Colonic mucosa (tissue), 4 donors: ENCODE results near the gene NPHS1. TPM values are rescaled to one million over a fixed set of nuclear protein-coding genes. Genes with fewer than 3 reads are reported as not detected.

Experiments
- DNase-seq: peaks from one replicate; pipeline ENCODE4 v3.0.0-alpha.2; 2020
- H3K27ac ChIP-seq: fragments of 200-600 bp; one replicate; pipeline ENCODE4 v1.8.0; 2021
- H3K27me3 ChIP-seq: fragments of 200-600 bp; one replicate; pipeline ENCODE4 v1.8.0; 2021
- H3K36me3 ChIP-seq: fragments of 200-600 bp; one replicate; pipeline ENCODE4 v1.8.0; 2021
- H3K4me1 ChIP-seq: fragments of 200-600 bp; one replicate; pipeline ENCODE4 v1.8.0; 2021; ENCODE audit warnings: mild to moderate bottlenecking
- H3K4me3 ChIP-seq: fragments of 200-600 bp; one replicate; pipeline ENCODE4 v1.8.0; 2021
- H3K9ac ChIP-seq, 2 donors: one replicate each; pipeline ENCODE4 v1.7.0; 2013; ENCODE audit warnings: control low read depth in 2 of 2, low read depth in 2 of 2, low read length in 2 of 2
- H3K9me3 ChIP-seq: fragments of 200-600 bp; one replicate; pipeline ENCODE4 v1.8.0; 2021
- intact Hi-C: fragments of 100-400 bp; cut with DNase I; formaldehyde crosslinking; loops from one replicate; pipeline ENCODE4 v1.14.1; 2022
- total RNA-seq, 2 donors: library from RNA; stranded (reverse); fragmentation: NEBNext Ultra II Directional in 1 of 2; extraction: Animal tissue kit (Norgen Biotek cat#: 25700) in 1 of 2; gene quantifications; one replicate each; pipeline ENCODE4 v1.2.1, GENCODE V29; 2021
- TF ChIP-seq, protein P1 (sequence below): fragments of 200-600 bp; IDR thresholded peaks from one replicate; pipeline ENCODE4 v1.8.0; 2022; ENCODE audit warnings: antibody characterized with exemption, mild to moderate bottlenecking
- donor health status: healthy.
- donor health status: DM: no; HTN: no; CAD: no.
- donor health status: DM: no; HTN: no; CAD: no.

NPHS1 gene
- total RNA-seq, 2 donors from 2014 or later: not detected

GRCh38 chr19:35828692-35829301, 23.5 kb downstream of the NPHS1 start:
- no peaks in the 10 kb centered on the region for H3K4me1 ChIP-seq
- TF ChIP-seq, protein P1, sequence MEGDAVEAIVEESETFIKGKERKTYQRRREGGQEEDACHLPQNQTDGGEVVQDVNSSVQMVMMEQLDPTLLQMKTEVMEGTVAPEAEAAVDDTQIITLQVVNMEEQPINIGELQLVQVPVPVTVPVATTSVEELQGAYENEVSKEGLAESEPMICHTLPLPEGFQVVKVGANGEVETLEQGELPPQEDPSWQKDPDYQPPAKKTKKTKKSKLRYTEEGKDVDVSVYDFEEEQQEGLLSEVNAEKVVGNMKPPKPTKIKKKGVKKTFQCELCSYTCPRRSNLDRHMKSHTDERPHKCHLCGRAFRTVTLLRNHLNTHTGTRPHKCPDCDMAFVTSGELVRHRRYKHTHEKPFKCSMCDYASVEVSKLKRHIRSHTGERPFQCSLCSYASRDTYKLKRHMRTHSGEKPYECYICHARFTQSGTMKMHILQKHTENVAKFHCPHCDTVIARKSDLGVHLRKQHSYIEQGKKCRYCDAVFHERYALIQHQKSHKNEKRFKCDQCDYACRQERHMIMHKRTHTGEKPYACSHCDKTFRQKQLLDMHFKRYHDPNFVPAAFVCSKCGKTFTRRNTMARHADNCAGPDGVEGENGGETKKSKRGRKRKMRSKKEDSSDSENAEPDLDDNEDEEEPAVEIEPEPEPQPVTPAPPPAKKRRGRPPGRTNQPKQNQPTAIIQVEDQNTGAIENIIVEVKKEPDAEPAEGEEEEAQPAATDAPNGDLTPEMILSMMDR: no peak
- no peaks in the 10 kb centered on the region for H3K27me3 ChIP-seq
- H3K36me3 ChIP-seq: no peaks in the 10 kb centered on the region
- intact Hi-C loops: no loop called here
- no peak overlapping the region for H3K27ac ChIP-seq
- DNase-seq: peak; percentile 53
- no peaks in the 10 kb centered on the region for H3K9me3 ChIP-seq
- no peak overlapping the region for H3K9ac ChIP-seq
- H3K4me3 ChIP-seq: no peak overlapping the region

GRCh38 chr19:35824150-35824549, 28.2 kb downstream of the NPHS1 start:
- no peak overlapping the region for H3K27ac ChIP-seq

DNA sequence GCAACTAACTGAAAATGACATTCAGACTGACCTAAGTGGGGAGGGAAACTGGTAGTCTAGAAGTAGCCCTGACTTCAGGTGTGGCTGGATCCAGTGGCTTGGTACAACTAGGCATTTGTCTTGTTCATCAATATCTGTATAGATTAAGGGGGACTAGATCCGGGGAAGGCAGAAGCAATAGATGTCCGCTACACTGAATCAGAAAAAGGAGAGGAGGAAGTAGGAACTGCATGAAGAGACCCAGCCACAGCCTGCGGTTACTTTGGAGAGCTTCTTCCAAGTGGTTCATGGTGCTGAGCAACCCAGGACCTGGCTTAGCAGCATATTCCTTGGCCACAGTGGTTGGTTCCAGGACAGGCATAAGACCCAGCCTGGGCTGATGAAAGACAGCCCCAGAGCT, 29.7 kb downstream of the NPHS1 start:
- no peaks in the 10 kb centered on the region for H3K4me1 ChIP-seq
- DNase-seq: no peak
- H3K36me3 ChIP-seq: no peaks in the 10 kb centered on the region
- no peaks in the 10 kb centered on the region for H3K27me3 ChIP-seq
- H3K4me3 ChIP-seq: no peak overlapping the region
- H3K9ac ChIP-seq: no peak overlapping the region
- no peak overlapping the region for H3K27ac ChIP-seq
- H3K9me3 ChIP-seq: no peaks in the 10 kb centered on the region
- TF ChIP-seq, protein P1: no peak
- intact Hi-C loops: no loop called here

More at GRCh38 chr19:35824150-35824549, 28.2 kb downstream of the NPHS1 start:
- no peak for DNase-seq
- Histone ChIP-seq H3K9me3 (no peaks in the 10 kb centered on the region), H3K9ac (no peak overlapping the region), H3K27me3 (no peaks in the 10 kb centered on the region), H3K36me3 (no peaks in the 10 kb centered on the region), H3K4me3 (no peak overlapping the region), H3K4me1 (no peaks in the 10 kb centered on the region)
- TF ChIP-seq, protein P1: no peak
- intact Hi-C loops: no loop called here

DNA sequence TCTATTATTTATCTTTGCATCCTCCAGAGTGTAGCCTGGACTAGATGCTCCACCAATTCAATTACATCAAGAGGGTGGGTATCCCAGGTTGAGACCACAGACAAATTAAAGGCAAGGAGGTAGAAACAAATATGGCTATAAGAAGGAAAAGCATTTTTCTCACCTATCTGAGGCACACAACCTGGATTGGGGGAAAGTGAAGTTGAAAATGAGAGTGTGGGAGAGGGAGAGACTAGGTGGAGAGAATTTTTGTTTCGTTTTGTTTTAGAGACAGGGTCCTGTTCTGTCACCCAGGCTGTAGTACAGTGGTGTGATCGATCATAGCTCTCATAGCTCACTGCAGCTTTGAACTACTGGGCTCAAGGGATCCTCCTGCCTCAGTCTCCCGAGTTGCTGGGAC, 33.9 kb downstream of the NPHS1 start:
- DNase-seq: no peak
- no peaks in the 10 kb centered on the region for H3K9me3 ChIP-seq
- H3K27me3 ChIP-seq: no peaks in the 10 kb centered on the region
- no peak overlapping the region for H3K4me3 ChIP-seq
- H3K4me1 ChIP-seq: no peaks in the 10 kb centered on the region
- no peak overlapping the region for H3K27ac ChIP-seq
- TF ChIP-seq, protein P1: no peak
- intact Hi-C loops: no loop called here
- no peaks in the 10 kb centered on the region for H3K36me3 ChIP-seq
- no peak overlapping the region for H3K9ac ChIP-seq

- Histone ChIP-seq H3K27ac (no peak overlapping the region), H3K4me1 (no peaks in the 10 kb centered on the region), H3K27me3 (no peaks in the 10 kb centered on the region), H3K36me3 (no peaks in the 10 kb centered on the region), H3K4me3 (no peak overlapping the region), H3K9ac (no peak overlapping the region), H3K9me3 (no peaks in the 10 kb centered on the region)
- intact Hi-C loops: no loop called here
- no peak for DNase-seq
- TF ChIP-seq, protein P1: no peak
Measured at GRCh38 chr19:35816846-35817245, 35.5 kb downstream of the NPHS1 start.
